HG03025 (cell line): ENCODE results near the gene TGFBR2.

ENCODE experiments used
- ATAC-seq: cut with Tn5 transposase; IDR thresholded peaks from one replicate; pipeline ENCODE4 v1.9.1; 2021; ENCODE audit warnings: mild to moderate bottlenecking, moderate library complexity; ENCODE audit not compliant: unreplicated experiment, low FRiP score

TGFBR2 gene

DNA sequence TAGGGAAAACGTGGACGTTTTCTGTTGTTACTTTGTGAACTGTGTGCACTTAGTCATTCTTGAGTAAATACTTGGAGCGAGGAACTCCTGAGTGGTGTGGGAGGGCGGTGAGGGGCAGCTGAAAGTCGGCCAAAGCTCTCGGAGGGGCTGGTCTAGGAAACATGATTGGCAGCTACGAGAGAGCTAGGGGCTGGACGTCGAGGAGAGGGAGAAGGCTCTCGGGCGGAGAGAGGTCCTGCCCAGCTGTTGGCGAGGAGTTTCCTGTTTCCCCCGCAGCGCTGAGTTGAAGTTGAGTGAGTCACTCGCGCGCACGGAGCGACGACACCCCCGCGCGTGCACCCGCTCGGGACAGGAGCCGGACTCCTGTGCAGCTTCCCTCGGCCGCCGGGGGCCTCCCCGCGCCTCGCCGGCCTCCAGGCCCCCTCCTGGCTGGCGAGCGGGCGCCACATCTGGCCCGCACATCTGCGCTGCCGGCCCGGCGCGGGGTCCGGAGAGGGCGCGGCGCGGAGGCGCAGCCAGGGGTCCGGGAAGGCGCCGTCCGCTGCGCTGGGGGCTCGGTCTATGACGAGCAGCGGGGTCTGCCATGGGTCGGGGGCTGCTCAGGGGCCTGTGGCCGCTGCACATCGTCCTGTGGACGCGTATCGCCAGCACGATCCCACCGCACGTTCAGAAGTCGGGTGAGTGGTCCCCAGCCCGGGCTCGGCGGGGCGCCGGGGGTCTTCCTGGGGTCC is at the start of gene TGFBR2:
Gene TGFBR2 (plus strand): TSS at position 301 of the 731 bp plus-strand sequence. CDS start 283 bp downstream, at position 584.
- peak; percentile 72 for ATAC-seq

- no peak for ATAC-seq
These were observed 48.6 kb upstream of the TGFBR2 start for GRCh38 chr3:30557746-30558303.

GRCh38 chr3:30563956-30564355 is 42.4 kb upstream of the TGFBR2 start:
- ATAC-seq: no peak

DNA sequence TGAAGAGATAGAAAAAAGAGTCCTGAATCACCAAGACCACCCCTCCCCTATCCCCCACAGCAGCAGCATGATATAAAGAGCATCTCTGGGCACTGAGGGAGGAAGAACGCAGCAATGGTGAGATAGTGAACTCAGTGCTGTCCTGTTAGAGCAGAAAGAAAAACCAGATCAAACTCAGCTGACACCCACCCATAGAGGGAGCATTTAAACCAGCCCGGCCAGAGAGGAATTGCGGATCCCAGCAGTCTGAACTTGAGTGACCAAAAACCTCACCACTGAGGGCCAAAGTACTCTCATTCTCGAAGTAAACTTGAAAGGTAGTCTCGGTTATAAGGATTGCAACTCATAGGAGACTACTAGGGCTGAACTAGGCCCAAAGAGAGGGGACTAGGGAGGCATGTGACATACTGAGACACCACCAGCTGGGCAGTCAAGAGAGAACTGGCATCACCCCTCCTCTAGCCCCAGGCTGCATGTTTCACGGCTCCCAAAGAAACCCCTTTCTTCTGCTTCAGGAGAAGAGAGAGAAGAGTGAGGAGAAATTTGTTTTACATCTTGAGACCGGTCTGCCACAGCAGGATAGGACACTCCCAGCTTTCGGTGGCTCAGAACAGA is 39.2 kb upstream of the TGFBR2 start:
- no peak for ATAC-seq

DNA sequence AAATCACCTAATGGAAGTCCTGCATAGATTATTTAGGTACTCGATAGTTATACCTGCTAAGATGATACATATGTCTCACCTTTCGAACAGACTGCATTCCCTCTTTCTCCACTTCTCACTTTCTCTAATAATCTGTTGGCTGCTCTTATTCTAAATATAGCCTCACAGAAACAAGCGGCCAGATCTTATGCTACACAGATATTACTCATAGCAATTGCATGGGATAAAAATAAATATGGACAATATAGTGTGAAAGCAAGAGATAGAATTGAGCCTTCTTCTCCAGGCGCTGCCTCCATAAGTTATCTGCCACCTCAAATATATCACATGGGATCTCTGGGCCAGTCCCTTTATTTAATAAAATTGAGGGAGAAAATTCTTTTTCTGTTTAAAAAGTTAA is 29.5 kb upstream of the TGFBR2 start:
- ATAC-seq: no peak

DNA sequence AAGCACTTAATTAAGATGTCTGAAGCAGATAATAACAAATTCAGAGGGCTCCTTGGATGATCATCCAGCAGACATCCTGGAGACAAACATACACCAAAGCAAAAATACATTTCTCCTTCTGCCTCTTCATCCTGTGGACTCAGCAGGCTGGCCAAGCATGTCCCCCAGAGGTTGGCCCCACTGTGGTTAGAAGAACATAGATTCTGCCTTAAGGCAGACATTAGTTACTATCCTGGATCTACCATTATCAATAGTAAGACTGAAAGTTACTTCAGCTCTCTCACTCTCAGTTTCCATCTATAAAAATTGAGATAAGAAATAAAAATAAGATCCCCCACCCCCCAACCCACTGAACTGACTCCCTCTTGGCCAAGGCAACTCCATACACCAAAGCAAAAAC is 28.6 kb upstream of the TGFBR2 start:
- ATAC-seq: peak; percentile 73

GRCh38 chr3:30578479-30578878 is 27.9 kb upstream of the TGFBR2 start:
- ATAC-seq: no peak

- no peak for ATAC-seq
These were observed 27.3 kb upstream of the TGFBR2 start for GRCh38 chr3:30578986-30579579.

GRCh38 chr3:30581067-30581585 is 25.3 kb upstream of the TGFBR2 start:
- ATAC-seq: no peak

DNA sequence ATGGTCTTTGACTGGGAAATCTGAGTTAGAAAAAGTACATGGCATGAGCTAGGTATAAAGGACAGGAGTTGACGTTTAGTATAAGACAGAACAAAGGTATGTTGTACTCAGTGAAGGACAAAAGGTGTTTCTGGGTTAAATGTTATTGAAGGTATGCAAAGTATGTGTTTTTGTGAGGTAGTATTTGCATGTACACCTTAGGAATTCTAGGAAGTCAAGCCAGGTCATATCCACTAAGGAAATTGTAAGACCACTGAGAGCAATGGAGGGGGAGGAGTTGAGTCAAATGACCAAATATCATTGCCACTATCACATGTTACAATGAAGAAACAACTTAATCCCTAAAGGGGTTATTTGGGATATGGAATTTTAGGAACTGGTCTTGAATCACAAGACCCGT is 24.4 kb upstream of the TGFBR2 start:
- ATAC-seq: no peak

- no peak for ATAC-seq
These were observed 22.4 kb upstream of the TGFBR2 start for GRCh38 chr3:30583973-30584372.

DNA sequence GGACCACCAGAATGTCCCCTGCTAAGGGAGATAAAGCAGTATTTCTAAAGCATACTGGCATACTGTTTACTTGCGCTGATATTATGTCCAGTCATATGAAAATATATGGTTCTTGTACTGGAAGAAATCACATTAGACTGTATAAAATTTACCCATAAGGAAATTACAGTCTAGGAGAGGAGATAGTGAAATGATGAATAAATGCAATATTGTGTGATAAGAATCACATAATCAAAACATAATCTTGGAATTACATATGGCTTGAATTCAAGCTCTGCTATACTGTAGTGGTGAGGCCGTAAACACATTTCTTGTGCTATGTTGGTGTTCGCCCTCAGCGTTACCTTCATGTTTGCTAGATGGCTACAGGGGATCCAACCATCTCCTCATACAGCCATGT is 20.7 kb upstream of the TGFBR2 start:
- ATAC-seq: no peak

DNA sequence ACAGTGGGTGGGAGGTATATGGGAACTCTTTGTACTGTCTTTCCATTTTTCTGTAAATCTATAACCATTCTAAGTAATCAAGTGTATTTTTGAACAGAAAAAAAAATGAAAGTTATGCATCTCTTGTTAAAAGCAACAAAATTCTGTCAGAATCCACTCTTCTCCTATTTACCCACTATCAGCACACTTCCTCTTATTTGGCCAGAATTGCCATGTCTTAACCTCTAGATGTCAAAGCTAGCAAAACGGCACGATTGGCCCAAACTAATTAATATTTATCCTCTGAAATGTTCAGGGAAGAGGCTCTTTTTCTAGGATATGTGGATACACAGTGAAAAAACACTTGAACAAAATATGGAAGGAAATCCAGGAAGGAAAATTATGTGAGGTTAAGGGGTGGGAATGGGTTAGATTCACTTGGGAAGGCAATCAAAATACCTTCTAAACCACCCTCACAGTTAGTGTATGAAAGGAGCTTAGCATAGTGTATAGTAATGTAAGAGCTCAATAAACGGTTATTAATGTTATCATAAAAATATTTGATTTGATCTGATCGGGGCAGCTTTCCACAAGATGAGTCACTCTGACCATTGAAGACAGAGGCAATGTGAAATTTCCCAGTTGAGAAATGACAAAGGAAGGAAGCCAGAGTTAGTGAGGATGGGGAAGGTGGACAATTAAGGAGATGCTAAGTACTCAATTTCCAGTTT is 20.1 kb upstream of the TGFBR2 start:
- no peak for ATAC-seq

GRCh38 chr3:30586806-30587486 is 19.5 kb upstream of the TGFBR2 start:
- ATAC-seq: no peak

DNA sequence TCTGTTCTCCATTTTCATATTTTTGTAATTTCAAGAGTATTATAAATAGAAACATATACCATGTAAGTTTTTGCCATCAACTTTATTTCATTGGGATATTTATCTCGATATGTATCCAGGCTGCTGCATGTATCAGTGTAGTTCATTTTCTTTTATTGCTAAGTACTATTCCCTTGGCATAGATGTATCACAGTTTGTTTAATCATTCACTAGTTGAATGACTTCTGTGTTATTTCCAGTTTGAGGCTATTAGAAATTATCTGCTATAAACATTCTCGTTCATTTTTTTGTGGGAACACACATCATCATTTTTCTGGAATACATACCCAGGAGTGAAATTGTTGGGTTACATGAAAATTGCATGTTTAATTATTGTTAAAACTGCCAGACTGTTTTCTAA is 18.5 kb upstream of the TGFBR2 start:
- ATAC-seq: no peak

DNA sequence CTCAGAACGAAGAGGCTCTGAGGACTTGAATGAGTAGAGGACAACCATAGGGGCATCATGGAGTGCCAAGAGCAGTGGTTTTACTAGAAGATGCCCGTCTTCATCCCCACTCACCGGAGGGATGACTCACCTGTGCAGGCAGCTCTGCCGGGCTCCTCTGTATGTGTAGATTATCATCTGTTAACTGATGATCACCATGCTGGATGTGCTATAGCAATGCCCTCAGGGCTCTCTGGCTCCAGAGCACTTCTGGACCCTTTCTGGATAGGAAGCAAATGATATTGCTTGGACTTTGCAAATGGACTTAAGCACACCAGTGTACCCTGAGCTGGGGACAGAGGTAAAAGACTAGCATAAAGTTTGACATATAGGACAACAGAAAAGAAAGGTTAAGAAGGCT is 10.2 kb upstream of the TGFBR2 start:
- ATAC-seq: no peak

- no peak for ATAC-seq
These were observed 9.2 kb upstream of the TGFBR2 start for GRCh38 chr3:30597131-30597768.

DNA sequence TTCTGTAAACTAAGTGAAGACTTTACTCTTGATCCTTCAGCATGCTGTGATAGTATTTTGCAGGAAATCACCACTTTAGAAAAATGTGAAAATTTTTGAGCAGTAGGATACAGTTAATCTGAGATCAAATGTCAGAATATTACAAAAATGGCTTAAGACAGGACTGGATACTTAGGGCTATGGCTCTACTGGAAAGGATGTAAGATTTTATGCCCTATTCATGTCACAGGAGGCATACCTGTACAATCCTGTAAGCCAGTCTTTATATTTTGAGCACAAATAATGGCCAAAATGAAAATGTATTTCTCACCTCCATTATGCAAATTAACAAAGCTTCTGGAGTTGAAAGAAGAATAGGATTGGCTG is 8.6 kb upstream of the TGFBR2 start:
- no peak for ATAC-seq

DNA sequence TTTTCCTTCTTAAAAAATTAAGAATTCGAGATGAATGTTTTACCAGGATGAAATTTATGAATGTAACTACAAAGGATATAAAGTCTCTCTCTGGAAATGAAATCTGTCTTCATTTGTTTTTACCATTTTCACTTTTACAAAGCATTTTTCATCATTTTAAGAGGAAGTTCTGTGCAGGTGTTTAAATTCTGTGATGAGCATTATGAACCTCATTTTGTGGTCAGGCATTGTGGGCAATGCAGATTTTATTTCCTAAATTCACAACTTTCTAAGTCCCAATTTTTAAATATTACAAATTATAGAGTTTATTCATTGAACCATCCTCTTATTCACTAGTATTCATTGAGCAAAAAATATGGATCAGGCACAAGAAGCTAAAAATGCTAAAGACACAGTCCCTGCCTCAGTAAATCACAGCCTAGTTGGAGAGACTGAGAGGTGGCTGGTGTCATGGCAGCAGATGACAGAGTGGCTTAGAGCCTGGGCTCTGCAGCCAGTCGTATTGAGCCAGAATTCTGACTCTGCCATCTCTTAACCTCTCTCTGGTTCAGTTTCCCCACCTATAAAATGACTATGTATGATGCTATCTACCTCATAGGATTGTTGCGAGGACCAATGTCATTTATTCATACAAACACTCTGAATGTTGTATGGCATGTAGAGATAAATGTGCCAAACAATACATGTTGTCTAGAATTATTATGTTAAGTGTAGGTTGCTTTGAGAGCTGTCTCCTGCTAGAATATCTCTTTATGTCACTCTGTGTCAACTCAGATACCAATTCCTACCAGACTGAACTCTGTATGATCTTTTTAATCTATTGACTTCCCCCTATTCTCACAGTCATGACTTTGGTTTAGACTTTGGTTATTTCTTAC is 7.5 kb upstream of the TGFBR2 start:
- ATAC-seq: no peak
